ENCODE data around the gene TMEM80. TPM values are rescaled to one million over a fixed set of nuclear protein-coding genes. Genes with fewer than 3 reads are reported as not detected.

The TMEM80 gene
- total and polyA plus RNA-seq, 2 donors (not counting 1 experiment from before 2014, with no cell fraction given): 10.6 to 15.3 TPM

DNA sequence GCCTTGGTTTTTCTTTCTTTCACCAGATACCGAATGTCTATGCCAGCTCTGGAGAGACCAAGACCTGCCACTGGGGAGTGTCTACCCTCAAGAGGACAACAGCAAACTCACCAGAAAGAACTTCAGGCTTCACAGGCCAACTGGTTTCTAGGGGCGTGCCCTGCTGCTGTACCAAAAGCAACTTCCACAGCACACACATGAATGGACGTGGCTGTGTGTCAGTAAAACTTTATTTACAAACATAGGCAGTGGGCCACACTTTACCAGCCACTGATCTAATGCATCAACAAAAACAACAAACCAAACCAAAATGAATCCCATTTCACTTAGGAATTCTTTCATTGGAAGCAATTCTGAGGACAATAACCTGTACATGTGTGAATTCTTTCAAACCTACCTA, 17.3 kb upstream of the TMEM80 start:
- Histone ChIP-seq H3K9me3 (ENCODE audit: control insufficient read depth, insufficient read depth, low read depth, low read length) (no peaks in the 10 kb centered on the region), H3K9ac (ENCODE audit: insufficient read depth, low read length) (no peak overlapping the region), H4K20me1 (ENCODE audit: control insufficient read depth, extremely low read depth, insufficient read depth, low read length) (no peaks in the 10 kb centered on the region), H3K4me1 (ENCODE audit: control insufficient read depth, extremely low read depth, insufficient read depth, low read length) (no peaks in the 10 kb centered on the region), H3K79me2 (ENCODE audit: control insufficient read depth, insufficient read depth, low read length) (no peaks in the 10 kb centered on the region), H2AFZ (ENCODE audit: low read length) (no peak overlapping the region), H3K27ac (ENCODE audit: insufficient read depth, low read length) (no peak overlapping the region), H3K27me3 (ENCODE audit: control insufficient read depth, insufficient read depth, low read length) (no peaks in the 10 kb centered on the region), H3K4me3 (replicated peaks in 1 of 4; ENCODE audit: control extremely low read depth in 1 of 4, insufficient read depth in 1 of 4, low read depth in 3 of 4, low read length in 4 of 4) (no peak overlapping the region), H3K4me2 (ENCODE audit: extremely low read depth, insufficient read depth, low read length) (no peak overlapping the region), H3K36me3 (ENCODE audit: control insufficient read depth, insufficient read depth, low read length) (peaks cover 15% of the 10 kb centered on the region)
- DNase-seq (ENCODE audit: low read depth in 2 of 2): no peak
- TF ChIP-seq, protein P1, sequence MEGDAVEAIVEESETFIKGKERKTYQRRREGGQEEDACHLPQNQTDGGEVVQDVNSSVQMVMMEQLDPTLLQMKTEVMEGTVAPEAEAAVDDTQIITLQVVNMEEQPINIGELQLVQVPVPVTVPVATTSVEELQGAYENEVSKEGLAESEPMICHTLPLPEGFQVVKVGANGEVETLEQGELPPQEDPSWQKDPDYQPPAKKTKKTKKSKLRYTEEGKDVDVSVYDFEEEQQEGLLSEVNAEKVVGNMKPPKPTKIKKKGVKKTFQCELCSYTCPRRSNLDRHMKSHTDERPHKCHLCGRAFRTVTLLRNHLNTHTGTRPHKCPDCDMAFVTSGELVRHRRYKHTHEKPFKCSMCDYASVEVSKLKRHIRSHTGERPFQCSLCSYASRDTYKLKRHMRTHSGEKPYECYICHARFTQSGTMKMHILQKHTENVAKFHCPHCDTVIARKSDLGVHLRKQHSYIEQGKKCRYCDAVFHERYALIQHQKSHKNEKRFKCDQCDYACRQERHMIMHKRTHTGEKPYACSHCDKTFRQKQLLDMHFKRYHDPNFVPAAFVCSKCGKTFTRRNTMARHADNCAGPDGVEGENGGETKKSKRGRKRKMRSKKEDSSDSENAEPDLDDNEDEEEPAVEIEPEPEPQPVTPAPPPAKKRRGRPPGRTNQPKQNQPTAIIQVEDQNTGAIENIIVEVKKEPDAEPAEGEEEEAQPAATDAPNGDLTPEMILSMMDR (conservative IDR thresholded peaks at IDR 0.05 in 1 of 2, IDR thresholded peaks at IDR 0.05 in 1 of 2; ENCODE audit: low read depth in 1 of 2, low read length in 2 of 2): no peak
- no peak for TF ChIP-seq EZH2 (IDR thresholded peaks at IDR 0.05; ENCODE audit: low read length, missing control alignments)

DNA sequence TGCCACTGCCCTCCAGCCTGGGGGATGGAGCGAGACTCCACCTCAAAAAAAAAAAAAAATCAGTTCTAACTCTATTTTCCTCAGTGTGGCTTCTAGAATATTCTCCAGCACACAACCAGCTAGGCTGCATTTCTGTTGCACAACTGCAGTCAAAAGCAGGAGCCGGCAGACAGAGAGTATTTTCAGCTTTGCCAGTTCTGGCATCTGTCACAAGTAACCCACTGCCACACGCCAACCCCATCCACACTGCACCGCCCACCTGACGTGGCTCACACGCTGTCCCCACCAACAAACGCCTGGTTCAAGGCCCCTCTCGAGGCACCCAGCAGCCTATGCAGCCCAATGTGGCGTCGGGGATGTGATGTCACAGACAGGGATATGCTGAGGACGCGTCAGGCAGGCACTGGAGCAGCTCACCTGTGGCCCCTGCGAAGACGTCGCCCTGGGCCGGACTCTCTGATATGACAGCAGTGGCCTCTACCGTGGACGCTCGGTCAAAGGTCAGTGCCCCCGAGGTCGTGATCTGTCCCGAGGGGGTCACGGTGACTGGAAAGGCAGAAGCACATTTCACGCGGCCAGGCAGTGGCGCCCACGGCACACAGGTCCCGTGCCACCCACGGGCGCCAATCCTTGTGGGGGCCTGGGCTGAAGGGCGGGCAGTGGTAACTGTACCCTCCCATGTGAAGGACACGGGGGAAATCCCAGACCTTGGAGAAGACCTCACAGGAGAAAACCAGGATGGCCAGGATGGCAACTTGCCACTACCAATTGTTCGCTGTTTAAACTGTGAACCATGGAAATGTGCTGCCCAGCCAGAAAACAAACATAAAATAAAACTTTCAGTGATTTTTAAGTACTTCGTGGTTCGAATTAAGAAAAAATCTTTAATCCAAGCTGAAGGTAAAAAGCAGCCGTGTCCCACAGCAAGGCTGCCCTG, 16.1 kb upstream of the TMEM80 start:
- H3K36me3 ChIP-seq (ENCODE audit: control insufficient read depth, insufficient read depth, low read length): peaks cover 12% of the 10 kb centered on the region
- H3K9ac ChIP-seq (ENCODE audit: insufficient read depth, low read length): no peak overlapping the region
- no peak overlapping the region for H2AFZ ChIP-seq (ENCODE audit: low read length)
- no peak for TF ChIP-seq EZH2 (IDR thresholded peaks at IDR 0.05; ENCODE audit: low read length, missing control alignments)
- TF ChIP-seq, protein P1 (conservative IDR thresholded peaks at IDR 0.05 in 1 of 2, IDR thresholded peaks at IDR 0.05 in 1 of 2; ENCODE audit: low read depth in 1 of 2, low read length in 2 of 2): no peak
- H3K9me3 ChIP-seq (ENCODE audit: control insufficient read depth, insufficient read depth, low read depth, low read length): no peaks in the 10 kb centered on the region
- no peak overlapping the region for H3K4me2 ChIP-seq (ENCODE audit: extremely low read depth, insufficient read depth, low read length)
- no peak overlapping the region for H3K27ac ChIP-seq (ENCODE audit: insufficient read depth, low read length)
- H3K4me1 ChIP-seq (ENCODE audit: control insufficient read depth, extremely low read depth, insufficient read depth, low read length): no peaks in the 10 kb centered on the region
- no peaks in the 10 kb centered on the region for H4K20me1 ChIP-seq (ENCODE audit: control insufficient read depth, extremely low read depth, insufficient read depth, low read length)
- H3K27me3 ChIP-seq (ENCODE audit: control insufficient read depth, insufficient read depth, low read length): no peaks in the 10 kb centered on the region
- no peak for DNase-seq (ENCODE audit: low read depth in 2 of 2)
- no peak overlapping the region for H3K4me3 ChIP-seq (replicated peaks in 1 of 4; ENCODE audit: control extremely low read depth in 1 of 4, insufficient read depth in 1 of 4, low read depth in 3 of 4, low read length in 4 of 4)
- no peaks in the 10 kb centered on the region for H3K79me2 ChIP-seq (ENCODE audit: control insufficient read depth, insufficient read depth, low read length)

DNA sequence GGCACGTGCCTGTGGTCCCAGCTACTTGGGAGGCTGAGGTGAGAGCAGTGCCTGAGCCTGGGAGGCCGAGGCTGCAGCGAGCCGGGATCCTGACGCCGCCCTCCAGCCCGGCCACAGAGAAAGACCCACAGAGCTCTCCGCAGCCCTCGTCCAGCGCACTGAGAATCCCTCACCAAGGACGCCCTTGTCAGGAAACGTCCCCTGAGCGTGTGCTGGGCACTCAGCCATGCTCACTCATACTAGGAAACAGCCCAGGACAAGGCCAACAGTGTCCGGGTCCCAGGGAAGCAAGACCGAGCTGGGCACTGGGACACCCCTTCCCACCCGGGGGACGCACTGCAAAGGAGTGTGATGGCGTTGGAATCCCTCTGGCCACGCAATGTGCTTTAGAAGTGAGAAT, 15.1 kb upstream of the TMEM80 start:
- Histone ChIP-seq H3K4me3 (replicated peaks in 1 of 4; ENCODE audit: control extremely low read depth in 1 of 4, insufficient read depth in 1 of 4, low read depth in 3 of 4, low read length in 4 of 4) (no peak overlapping the region), H3K79me2 (ENCODE audit: control insufficient read depth, insufficient read depth, low read length) (no peaks in the 10 kb centered on the region), H3K9me3 (ENCODE audit: control insufficient read depth, insufficient read depth, low read depth, low read length) (no peaks in the 10 kb centered on the region), H3K4me1 (ENCODE audit: control insufficient read depth, extremely low read depth, insufficient read depth, low read length) (no peaks in the 10 kb centered on the region), H3K27me3 (ENCODE audit: control insufficient read depth, insufficient read depth, low read length) (no peaks in the 10 kb centered on the region), H2AFZ (ENCODE audit: low read length) (no peak overlapping the region), H3K4me2 (ENCODE audit: extremely low read depth, insufficient read depth, low read length) (no peak overlapping the region), H3K27ac (ENCODE audit: insufficient read depth, low read length) (no peak overlapping the region), H3K9ac (ENCODE audit: insufficient read depth, low read length) (no peak overlapping the region), H4K20me1 (ENCODE audit: control insufficient read depth, extremely low read depth, insufficient read depth, low read length) (no peaks in the 10 kb centered on the region), H3K36me3 (ENCODE audit: control insufficient read depth, insufficient read depth, low read length) (peaks cover 13% of the 10 kb centered on the region)
- TF ChIP-seq EZH2 (IDR thresholded peaks at IDR 0.05; ENCODE audit: low read length, missing control alignments): no peak
- TF ChIP-seq, protein P1 (conservative IDR thresholded peaks at IDR 0.05 in 1 of 2, IDR thresholded peaks at IDR 0.05 in 1 of 2; ENCODE audit: low read depth in 1 of 2, low read length in 2 of 2): no peak
- DNase-seq (ENCODE audit: low read depth in 2 of 2): no peak

Measured in fibroblast of lung (primary cell).